Tibial nerve (tissue), 3 donors: ENCODE data around the gene DOK7.
"Not testable (repeated sequence)": the region's sequence is repeated elsewhere in the genome, so short reads cannot be mapped to it uniquely, and the experiment has no call there.

Experiments used
- POLR2A ChIP-seq, 2 donors: fragments of 450-650 bp; IDR thresholded peaks; one replicate each; pipeline ENCODE4 v1.6.1; 2017; ENCODE audit warnings: antibody characterized with exemption in 2 of 2, mild to moderate bottlenecking in 2 of 2, moderate library complexity in 2 of 2
- TF ChIP-seq, protein P1 (sequence below), 5 experiments: fragments of 200-600 bp in 3 of 5; fragments of 450-650 bp in 2 of 5; sonication (generic) in 3 of 5; IDR thresholded peaks; one replicate each; pipeline ENCODE4 v1.5.1; 2016 to 2019; ENCODE audit warnings: antibody characterized with exemption in 5 of 5, mild to moderate bottlenecking in 3 of 5, moderate library complexity in 2 of 5

GRCh38 chr4:3459156-3459555, 4.0 kb upstream of the DOK7 start:
- TF ChIP-seq, protein P1, sequence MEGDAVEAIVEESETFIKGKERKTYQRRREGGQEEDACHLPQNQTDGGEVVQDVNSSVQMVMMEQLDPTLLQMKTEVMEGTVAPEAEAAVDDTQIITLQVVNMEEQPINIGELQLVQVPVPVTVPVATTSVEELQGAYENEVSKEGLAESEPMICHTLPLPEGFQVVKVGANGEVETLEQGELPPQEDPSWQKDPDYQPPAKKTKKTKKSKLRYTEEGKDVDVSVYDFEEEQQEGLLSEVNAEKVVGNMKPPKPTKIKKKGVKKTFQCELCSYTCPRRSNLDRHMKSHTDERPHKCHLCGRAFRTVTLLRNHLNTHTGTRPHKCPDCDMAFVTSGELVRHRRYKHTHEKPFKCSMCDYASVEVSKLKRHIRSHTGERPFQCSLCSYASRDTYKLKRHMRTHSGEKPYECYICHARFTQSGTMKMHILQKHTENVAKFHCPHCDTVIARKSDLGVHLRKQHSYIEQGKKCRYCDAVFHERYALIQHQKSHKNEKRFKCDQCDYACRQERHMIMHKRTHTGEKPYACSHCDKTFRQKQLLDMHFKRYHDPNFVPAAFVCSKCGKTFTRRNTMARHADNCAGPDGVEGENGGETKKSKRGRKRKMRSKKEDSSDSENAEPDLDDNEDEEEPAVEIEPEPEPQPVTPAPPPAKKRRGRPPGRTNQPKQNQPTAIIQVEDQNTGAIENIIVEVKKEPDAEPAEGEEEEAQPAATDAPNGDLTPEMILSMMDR (IDR thresholded peaks at IDR 0.05): not testable (repeated sequence)
- TF ChIP-seq POLR2A (IDR thresholded peaks at IDR 0.05): not testable (repeated sequence)
